ENCODE measurements around the gene ASXL3.

DNA sequence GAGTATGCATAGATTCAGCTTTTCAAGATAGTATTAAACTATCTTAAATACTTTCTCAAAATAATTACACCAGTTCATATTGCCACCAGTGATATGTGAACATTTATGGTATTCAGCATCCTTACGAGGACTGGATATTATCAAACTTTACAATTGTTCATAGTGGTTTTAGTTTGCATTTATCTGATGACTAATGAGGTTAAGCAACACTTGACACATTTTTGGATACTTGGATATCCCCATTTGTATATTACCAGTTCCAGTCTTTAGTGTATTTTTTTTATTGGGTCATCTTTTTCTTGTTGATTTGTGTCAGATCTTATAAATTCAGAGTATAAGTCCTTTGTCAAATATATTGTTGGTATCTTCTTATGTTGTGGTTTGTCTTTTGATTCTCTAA, 128.4 kb downstream of the ASXL3 start:
- TF ChIP-seq, protein P1, sequence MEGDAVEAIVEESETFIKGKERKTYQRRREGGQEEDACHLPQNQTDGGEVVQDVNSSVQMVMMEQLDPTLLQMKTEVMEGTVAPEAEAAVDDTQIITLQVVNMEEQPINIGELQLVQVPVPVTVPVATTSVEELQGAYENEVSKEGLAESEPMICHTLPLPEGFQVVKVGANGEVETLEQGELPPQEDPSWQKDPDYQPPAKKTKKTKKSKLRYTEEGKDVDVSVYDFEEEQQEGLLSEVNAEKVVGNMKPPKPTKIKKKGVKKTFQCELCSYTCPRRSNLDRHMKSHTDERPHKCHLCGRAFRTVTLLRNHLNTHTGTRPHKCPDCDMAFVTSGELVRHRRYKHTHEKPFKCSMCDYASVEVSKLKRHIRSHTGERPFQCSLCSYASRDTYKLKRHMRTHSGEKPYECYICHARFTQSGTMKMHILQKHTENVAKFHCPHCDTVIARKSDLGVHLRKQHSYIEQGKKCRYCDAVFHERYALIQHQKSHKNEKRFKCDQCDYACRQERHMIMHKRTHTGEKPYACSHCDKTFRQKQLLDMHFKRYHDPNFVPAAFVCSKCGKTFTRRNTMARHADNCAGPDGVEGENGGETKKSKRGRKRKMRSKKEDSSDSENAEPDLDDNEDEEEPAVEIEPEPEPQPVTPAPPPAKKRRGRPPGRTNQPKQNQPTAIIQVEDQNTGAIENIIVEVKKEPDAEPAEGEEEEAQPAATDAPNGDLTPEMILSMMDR (IDR thresholded peaks at IDR 0.05; ENCODE audit: insufficient read depth, low read depth, low read length): no peak
- no peak for TF ChIP-seq EZH2 (IDR thresholded peaks at IDR 0.05; ENCODE audit: insufficient read depth, low read length)
